ENCODE measurements around the gene OR10V1.
"Not testable (repeated sequence)": the region's sequence is repeated elsewhere in the genome, so short reads cannot be mapped to it uniquely, and the experiment has no call there.

Gene OR10V1

DNA sequence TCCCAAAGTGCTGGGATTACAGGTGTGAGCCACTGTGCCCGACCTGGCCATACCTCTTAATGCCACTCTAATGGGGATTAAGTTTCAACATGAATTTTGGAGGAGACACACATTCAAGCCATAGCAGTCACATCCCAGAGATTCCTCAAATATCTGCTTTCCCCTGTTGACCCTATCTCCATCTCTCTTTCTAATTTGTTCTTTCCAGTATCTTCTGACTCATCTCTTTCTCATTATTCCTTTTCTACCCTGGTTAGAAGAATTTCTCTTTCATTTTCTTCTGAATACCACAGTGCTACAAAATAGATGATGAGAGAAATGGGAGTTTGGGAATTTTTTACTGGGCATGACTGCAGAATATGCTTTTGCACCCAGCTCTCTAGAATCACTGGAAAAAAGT lies 5.1 kb downstream of the OR10V1 start:
- no peak for DNase-seq

DNA sequence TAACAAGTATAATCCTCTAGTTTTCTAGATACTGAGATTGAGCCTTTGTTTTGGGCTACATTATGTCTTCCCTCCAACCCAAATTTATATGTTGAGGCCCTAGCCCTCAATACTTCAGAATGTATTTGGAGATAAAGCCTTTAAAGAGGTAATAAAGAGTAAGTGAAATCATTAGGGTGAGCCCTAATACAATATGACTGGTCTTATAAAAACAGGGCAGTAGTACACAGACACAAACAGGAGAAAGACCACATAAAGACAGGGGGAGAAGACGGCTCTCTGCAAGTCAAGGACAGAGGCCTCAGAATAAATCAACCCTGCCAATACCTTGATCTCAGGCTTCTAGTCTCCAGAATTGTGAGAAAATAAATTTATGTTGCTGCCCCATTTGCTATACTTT lies 6.3 kb downstream of the OR10V1 start:
- no peak for DNase-seq

DNA sequence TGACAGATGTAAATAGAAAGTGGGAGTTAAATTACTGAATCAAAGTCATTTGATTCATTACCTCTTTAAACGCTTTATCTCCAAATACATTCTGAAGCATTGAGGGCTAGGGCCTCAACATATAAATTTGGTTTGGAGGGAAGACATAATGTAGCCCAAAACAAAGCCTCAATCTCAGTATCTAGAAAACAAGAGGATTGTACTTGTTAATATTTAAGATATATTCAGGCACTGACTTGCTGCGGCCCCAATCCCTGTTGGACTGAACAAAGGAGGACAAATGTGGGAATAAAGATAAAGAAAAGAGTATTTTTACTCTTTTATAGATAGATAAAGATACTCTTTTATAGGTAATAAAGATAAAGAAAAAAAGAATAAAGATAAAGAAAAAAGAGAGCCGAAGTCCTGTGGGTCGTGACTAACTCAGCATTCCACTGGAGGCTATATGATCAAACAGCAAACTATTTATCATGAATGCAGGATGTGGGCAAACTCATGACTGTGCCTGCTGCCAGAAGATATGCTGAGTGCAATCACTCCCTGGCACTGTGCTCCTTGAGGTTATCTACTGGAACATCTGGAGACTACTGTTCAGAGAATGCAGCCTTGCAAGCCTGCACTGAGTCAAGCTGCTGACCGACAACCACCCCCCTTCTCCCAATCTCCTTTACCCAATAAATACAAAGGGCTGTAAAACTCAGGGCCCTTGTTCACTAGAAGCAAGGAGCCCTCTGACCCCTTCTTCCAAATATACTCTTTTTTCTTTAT lies 6.9 kb downstream of the OR10V1 start:
- no peak for DNase-seq

DNA sequence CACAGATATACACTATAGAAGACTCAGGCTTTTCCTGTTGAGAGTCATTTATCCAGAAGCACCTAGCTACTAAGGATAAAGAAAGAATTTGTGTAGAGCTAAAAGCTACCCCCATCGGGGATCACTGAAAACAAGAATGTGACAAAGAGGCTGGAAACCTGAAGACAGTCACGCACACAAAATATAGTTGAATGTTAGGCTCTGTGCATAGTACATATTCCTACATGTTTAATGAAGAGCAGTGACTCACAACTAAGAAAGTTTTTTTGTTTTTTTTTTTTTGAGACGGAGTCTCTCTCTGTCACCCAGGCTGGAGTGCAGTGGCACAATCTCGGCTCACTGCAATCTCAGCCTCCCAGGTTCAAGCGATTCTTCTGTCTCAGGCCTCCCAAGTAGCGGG lies 8.4 kb downstream of the OR10V1 start:
- no peak for DNase-seq

DNA sequence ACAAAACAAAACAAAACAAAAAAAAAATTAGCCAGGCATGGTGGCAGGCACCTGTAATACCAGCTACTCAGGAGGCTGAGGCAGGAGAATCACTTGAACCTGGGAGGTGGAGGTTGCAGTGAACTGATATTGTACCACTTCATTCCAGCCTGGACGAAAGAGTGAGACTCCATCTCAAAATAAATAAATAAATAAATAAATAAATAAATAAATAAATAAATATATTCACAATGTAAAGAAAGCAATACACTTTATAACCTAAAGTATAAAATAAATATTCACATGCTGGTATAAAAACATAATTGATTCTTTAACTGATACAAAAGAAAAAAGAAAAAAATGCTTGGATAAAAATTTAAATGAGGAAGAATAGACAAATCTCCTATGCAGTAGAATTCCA lies 10.1 kb downstream of the OR10V1 start:
- not testable (repeated sequence) for DNase-seq

DNA sequence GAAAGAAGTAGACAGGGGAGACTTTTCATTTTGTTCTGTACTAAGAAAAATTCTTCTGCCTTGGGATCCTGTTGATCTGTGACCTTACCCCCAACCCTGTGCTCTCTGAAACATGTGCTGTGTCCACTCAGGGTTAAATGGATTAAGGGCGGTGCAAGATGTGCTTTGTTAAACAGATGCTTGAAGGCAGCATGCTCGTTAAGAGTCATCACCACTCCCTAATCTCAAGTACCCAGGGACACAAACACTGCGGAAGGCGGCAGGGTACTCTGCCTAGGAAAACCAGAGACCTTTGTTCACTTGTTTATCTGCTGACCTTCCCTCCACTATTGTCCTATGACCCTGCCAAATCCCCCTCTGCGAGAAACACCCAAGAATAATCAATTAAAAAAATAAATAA lies 13.5 kb downstream of the OR10V1 start:
- DNase-seq = not testable (repeated sequence)

DNA sequence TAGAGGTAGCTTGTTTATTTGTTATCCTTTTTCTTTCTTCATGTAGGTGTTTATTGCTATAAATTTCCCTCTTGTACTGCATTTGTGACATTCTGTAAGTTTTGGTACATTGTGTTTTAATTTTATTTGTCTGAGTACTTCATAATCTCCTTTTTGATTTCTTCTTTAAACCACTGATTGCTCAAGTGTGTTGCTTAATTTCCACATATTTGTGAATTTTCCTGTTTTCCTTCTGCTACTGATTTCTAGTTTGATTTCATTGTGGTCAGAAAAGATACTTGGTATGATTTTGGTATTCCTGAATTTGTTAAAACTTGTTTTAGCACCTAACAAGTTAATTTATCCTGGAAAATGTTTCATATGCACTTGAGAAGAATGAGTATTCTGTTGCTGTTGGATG lies 15.1 kb downstream of the OR10V1 start:
- DNase-seq = no peak

DNA sequence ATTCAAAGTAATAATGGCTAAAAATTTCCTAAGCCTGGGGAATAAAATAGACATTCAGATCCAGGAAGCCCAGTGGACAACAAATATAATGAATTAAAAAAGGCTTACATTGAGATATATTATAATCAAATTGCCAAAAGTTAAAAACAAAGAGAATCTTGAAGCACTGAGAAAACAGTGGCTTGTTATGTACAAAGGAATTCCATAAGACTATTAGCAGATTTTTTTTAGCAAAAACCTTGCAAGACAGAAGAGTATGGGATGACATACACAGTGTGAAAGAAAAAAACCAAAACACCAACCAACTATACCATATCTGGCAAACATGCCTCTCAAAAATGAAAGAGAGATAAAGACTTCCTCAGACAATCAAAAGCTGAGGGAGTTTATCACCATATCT lies 20.7 kb downstream of the OR10V1 start:
- no peak for DNase-seq

DNA sequence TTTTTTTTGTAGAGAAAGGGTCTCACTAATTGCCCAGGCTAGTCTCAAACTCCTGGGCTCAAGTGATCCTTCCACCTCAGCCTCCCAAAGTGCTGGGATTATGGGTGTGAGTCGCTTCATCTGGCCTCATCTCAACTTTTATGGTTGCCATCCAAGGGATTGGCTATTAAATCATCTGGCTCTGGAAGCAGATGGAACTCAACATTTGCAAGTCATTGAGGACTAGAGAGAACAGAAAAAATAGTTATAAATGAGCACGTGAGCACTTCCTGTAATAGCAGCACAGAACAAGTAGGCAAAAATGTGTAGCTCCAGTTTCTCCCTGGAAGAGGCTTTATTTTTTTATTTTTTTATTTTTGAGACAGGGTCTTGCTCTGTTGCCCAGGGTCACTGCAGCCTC lies 22.5 kb downstream of the OR10V1 start:
- DNase-seq = no peak

DNA sequence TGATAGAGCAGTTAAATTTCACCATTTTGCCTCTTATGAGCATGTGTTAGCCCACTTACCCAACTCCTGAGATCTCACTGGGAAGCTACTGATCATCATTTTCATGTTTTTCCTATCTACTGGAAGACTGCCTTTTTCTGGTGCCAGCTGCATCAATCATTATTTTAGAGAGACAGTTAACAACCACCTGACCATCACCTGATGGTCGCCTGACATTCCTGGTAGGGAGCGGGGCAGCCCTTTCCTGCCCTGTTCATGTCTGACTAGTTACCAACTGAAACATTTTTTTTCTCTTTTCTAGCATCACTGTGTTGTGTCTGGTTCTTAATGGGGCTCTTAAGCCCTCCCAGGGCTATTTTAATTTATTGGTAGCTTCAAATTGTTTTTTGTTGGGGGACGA lies 24.6 kb downstream of the OR10V1 start:
- no peak for DNase-seq

DNA sequence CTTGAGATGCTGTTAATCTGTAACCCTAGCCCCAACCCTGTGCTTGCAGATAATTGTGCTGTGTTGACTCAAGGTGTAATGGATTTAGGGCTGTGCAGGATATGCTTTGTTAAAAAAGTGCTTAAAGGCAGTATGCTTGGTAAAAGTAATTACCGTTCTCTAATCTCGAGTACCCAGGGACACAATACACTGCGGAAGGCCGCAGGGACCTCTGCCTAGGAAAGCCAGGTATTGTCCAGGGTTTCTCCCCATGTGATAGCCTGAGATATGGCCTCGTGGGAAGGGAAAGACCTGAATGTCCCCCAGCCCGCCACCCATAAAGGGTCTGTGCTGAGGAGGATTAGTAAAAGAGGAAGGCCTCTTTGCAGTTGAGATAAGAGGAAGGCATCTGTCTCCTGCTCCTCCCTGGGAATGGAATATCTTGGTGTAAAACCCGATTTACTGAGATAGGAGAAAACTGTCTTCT lies 32.4 kb downstream of the OR10V1 start:
- not testable (repeated sequence) for DNase-seq

DNA sequence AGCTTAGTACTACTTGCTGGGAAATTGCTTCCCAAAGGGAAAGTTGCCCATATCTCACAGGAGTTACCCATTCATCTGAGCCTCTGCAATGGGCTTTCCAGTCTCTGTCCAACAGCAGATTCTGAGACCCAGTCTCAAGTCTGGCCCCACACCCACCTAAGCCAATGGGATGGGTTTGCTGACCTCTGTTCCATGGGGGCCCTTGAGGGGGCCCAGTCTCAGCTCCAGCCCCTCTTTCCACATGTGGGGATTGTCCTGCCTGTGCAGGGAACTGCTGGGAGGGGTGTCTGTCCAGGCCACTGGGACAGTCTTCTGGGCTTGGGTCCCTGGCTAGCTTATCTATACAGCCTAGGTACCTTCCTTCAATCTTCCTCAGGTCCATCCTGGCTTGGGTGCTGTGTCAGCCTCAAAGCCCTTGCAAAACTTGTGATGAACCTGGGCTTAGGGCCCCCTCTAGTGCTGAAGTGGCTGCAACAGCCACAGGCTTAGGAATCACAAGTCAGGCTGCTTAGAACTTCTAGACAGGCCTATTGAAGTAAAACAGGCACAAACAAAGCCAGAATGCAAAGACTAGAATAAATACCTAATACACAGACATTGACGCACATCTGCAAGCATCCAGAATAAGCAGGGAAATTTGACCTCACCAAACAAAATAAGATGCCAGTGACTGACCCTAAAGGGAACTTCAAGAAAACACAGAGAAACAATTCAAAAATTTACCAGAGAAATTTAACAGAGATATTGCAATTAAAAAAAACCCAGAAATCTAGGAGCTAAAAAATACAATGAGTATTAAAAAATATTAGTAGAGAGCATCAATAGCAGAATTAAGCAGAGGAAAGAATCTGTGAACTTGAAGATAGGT lies 33.1 kb downstream of the OR10V1 start:
- no peak for DNase-seq

DNA sequence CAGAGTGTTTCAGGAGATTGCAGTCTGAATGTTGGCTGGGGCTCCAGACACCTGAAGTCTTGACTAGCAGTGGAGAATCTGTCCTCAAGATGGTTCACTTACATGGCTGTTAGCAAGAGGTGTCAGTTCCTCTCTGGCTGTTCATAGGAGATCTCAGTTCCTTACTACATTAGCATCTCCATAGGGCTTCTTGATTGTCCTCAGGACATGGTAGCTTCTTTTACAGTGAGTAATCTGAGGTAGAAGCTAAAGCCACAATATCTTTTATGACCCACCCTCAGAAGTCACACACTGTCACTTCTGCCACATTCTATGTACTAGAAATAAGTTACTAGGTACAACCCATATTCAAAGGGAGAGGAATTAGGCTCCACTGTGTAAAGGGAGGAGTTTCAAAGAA lies 34.3 kb downstream of the OR10V1 start:
- no peak for DNase-seq

DNA sequence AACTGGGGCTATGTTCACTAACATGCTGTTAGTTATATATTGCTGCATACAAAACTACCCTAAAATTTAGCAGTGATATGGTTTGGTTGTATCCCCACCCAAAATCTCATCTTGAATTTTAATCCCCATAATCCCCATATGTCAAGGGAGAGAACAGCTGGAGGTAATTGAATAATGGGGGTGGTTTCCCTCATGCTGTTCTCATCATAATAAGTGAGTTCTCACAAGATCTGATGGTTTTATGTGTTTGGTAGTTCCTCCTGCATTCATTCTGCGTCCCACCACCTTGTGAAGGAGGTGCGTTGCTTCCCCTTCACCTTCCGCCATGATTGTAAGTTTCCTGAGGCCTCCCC lies 34.9 kb downstream of the OR10V1 start:
- DNase-seq = no peak

DNA sequence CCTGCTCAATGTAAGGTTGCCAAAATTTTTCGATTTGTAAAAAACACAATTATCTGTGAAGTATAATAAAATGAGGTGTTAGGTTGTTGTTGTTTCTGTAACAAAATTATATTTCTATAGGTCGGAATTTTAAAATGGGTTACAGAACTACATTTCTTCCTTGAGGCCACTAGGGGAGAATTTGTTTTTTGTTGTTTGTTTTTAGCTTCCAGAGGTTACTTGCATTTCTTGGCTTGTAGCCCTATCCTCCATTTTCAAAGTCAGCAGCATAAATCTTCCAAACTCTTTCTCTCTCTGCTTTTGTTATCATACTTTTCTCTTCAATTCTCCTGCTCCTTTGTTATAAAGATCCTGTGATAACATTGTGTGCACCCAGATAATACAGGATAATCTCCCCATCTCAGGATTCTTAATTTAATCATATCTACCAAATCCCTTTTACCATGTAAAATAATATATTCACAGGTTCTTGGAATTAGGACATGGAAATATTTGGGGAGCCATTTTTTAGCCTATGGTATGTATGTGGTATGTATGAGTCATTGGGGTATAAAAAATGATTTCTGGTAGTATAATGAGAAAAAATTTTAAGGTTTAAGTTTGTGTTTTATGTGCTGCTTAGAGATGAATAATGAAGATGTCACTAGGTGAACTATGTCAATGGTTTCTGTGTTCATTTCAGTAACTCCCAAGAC lies 35.4 kb downstream of the OR10V1 start:
- DNase-seq = no peak

DNA sequence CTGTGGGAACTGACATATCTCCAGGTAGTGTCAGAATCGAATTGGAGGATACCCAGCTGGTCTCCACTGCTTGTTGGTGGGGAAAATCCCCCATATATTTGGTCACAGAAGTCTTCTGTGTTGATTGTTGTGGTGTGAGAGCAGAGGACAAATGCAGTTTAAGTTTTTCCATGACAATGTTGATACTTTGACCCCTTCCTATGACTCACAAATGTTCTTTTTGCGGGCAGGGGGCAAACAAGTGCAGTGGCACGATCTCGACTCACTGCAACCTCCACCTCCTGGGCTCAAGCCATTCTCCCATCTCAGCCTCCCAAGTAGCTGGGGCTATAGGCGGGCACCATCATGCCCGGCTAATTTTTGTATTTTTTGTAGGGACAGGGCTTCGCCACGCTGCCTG lies 37.4 kb downstream of the OR10V1 start:
- DNase-seq = no peak

DNA sequence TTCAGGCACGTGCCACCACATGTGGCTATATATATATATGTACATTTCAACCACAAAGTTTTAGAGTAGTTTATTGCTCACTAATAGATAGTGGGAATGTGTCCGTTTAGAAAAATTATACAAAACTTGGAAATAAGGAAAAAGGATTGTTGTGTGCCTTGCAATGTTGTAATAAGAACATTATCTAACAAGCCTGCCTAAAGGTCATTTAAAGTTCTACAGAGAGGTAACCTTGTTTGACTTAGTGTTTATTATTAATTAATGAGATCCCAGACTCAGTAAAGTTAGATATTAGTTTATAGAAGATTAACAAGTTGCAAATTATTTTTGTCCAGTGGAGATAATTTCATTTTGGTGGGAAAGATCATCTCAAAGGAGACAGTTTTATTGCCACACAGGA lies 39.4 kb downstream of the OR10V1 start:
- no peak for DNase-seq

DNA sequence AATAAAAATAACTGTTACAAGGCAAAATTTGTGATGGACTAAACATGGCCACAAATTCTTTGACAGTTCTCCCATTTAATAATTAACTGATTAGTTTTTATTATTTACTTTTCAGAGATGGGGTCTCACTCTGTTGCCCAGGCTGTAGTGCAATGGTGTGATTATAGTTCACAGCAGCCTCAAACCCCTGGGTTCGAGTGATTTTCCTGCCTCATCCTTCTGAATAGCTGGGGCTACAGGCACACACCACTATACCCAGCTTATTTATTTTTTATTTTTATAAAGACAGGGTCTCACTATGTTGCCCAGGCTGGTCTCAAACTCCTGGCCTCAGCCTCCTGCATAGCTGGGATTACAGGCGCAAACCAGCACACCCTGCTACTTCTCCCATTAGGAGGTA lies 40.4 kb downstream of the OR10V1 start:
- no peak for DNase-seq

DNA sequence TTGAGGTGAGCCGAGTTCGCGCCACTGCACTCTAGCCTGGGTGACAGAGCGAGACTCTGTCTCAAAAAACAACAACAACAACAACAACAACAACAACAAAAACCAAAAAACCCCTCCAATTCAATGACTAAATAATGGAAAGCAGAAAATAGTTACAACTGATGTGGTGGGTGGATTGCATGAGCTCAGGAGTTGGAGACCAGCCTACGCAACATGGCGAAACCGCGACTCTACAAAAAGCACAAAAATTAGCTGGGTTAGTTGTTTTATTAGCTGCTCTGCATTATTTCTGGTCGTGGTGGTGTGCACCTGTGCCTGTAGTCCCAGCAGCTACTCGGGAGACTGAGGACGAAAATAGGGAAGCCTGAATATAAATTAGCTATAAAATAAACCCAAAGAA lies 42.2 kb downstream of the OR10V1 start:
- no peak for DNase-seq

DNA sequence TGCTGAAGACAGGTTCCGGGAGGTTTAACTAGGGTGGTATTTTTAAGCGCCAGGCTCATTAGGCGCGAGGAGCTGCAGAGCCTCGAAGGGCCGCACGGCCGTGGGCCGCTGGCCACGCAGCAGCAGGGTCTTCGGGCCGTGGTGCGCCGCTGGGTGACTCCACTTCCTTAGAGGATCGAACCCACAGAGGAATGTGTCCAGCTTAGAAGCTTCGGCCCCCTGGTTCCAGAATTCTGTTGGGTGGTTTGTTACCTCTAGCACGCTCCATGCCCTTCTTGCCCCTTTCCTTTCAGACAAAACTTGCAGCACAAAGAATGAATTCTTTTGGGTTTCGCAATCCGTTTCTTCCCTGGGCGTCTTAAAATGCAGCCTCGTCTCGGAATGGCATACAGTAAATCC lies 44.0 kb downstream of the OR10V1 start:
- no peak for DNase-seq

DNA sequence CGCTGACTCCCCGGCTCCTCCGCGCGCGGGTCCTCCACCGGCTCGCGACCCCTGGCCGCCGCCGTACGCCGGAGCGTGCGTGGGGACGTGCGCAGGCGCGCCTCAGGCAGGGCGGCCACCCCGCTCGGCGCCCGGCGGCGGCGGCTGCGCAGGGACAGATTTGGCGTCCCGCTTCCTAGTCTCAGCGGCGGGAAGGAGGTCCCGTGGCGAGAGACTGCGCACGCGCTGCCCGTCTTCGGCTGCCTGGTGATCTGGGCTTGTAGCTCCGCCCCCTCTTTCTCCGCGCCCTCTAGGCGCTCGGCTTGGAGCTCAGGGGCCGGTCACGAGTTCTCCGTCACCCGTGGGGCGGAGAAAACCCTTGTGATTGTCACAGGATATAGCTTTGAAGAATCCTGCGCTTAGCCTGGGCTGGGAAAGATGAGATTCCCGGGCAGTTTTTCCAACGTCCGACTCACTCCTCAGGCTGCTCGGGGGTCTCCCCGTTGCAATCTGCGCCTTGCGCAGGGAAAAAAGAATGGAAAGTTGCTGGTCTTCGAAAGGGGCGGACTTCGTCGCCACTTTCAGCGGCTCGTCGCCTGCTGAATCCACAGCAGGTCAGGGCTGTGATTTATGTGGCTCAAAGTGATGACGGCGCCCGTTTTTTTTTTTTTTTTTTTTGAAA lies 44.6 kb downstream of the OR10V1 start, which contains the start of gene PATL1:
PATL1 (minus strand) TSS at position 88 of the 661 bp plus-strand sequence. CDS start 142 bp downstream, outside the sequence.
- DNase-seq = peak; percentile 61 to 96

DNA sequence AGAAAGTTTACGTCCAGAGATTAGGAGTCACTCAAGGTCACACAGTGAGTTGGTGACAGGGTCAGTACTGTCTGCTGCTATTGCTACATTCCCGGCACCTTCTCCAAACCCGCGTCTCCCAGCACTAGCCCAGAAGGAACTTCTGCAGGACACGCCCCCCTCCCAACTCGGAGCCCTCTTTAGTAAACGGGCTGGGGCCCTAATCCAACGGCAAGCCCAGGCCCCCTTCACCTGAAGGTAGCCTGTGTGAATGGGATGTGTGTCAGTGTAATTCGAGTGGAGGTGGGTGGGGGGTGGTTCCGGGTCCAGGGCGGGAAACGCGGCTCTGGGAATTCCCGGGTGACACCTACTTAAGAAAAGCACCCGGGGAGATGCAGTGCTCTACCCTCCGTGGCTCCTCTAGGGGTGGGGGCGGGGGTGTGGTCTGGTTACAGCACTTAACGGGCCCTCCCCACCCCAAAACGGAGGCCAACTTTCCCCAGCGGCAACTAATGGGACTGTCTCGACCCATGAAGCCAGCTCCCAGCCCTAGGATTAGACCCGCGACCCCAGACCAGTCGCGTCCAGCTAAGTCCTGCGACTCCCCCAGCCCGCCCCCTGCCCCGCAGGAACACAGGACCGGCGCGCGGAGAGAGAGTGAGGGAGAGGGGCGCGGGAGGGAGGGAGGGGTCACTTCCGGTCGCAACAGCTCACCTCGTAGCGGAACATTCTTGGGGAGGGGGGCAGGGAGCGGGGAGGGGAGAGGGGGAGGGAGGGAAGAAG lies 45.3 kb downstream of the OR10V1 start:
- DNase-seq = no peak

Data from cerebellar nuclear complex (tissue), 1 donor.